ENCODE results near the gene IDH3G.

Gene IDH3G

DNA sequence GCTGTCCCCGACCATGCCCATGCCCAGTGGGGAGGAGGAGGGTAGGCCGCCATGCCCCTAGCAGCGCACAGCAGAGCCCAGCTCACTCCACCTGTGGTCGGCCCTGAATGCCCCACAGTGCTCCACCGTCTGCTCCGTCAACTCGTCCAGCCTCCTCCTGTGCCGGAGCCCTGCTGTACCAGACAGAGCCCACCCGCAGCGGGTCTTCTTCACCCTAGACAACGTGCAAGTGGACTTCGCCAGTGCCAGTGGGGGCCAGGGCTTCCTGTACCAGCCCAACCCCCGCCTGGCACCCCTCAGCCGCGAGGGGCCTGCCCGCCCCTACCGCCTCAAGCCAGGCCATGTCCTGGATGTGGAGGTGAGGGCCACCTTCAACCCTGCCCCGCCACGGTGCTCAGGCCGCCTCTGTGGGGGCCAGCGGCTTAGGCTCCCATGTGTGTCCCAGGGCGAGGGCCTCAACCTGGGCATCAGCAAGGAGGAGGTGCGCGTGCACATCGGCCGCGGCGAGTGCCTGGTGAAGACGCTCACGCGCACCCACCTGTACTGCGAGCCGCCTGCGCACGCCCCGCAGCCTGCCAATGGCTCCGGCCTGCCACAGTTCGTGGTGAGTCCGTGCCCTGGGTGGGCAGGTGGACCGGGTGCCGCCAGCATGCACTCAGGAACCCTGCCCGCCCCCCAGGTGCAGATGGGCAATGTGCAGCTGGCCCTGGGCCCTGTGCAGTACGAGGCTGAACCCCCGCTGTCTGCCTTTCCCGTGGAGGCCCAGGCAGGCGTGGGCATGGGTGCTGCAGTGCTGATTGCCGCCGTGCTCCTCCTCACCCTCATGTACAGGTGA, 20.2 kb downstream of the IDH3G start:
- DNase-seq (ENCODE audit: low read depth in 2 of 2), result no peak

DNA sequence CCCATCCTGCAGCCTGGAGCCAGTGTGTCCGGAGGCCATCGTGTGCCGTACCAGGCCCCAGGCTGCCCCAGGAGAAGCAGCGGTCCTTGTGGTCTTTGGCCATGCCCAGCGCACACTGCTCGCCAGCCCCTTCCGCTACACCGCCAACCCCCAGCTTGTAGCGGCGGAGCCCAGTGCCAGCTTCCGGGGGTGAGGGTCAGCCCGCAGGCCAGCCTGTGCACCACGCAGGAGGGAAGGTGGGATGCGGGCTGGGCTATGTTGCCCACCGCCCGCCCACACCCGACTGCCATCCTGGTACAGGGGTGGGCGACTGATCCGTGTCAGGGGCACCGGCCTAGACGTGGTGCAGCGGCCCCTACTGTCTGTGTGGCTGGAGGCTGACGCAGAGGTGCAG, 21.0 kb downstream of the IDH3G start:
- DNase-seq (ENCODE audit: low read depth in 2 of 2), result no peak

- DNase-seq (ENCODE audit: low read depth in 2 of 2), result no peak
Measured at GRCh38 chrX:153772316-153773217, 21.6 kb downstream of the IDH3G start.

- no peak for DNase-seq (ENCODE audit: low read depth in 2 of 2)
Measured at GRCh38 chrX:153771415-153772315, 22.5 kb downstream of the IDH3G start.

DNA sequence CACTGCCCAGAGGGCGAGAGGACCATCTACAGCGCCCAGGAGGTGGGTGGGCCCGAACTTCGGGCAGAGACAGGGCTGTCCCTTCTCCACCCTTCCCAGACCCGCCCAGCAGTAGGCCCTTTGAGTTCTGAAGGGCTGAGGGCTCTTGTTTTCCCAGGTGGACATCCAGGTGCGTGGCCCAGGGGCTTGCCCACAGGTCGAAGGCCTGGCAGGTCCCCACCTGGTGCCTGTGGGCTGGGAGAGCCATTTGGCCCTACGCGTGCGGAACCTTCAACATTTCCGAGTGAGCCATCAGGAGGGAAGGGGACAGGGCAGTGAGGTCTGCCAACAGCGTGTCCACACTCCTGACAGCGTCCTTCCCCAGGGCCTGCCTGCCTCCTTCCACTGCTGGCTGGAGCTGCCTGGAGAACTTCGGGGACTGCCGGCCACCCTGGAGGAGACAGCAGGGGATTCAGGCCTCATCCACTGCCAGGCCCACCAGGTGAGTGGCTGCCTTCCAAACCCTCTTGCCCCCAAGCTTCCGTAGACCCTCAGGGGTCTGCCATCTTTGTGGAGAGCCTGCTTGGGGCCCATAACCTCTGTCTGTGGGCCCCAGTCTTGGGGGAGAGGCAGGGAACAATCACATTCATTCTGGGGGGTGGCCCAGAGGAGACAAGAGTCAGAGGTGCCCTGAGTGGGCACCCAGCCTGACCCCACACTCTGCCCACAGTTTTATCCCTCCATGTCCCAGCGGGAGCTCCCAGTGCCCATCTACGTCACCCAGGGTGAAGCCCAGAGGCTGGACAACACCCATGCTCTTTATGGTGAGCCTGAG, 23.4 kb downstream of the IDH3G start:
- DNase-seq (ENCODE audit: low read depth in 2 of 2), result no peak

DNA sequence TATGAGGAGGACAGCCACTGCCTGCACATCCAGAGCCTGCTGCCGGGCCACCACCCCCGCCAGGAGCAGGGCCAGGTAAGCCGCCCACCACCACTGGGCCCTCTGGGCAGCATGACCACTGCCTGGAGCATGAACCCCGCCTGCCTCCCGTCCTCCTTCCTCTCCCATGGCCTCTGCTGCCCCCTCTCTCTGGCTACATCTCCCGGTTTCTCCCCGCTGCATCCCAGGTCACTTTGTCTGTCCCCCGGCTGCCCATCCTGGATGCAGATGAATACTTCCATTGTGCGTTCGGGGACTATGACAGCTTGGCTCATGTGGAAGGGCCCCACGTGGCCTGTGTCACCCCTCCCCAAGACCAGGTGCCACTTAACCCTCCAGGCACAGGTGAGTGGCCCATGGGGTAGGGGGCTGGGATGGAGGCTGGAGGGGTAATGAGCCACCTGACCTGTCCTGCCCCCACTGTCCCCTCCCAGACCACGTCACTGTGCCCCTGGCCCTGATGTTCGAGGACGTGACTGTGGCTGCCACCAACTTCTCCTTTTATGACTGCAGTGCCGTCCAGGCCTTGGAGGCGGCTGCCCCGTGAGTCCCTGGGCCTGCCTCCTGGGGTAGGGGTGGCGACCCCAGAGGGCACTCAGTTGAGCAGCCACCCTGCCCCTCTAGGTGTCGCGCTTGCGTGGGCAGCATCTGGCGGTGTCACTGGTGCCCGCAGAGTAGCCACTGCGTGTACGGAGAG, 24.1 kb downstream of the IDH3G start:
- no peak for DNase-seq (ENCODE audit: low read depth in 2 of 2)

GRCh38 chrX:153769158-153769864, 24.9 kb downstream of the IDH3G start:
- DNase-seq (ENCODE audit: low read depth in 2 of 2), result no peak

- no peak for DNase-seq (ENCODE audit: low read depth in 2 of 2)
Measured at GRCh38 chrX:153768311-153769157, 25.6 kb downstream of the IDH3G start.

GRCh38 chrX:153767674-153768055, 26.5 kb downstream of the IDH3G start:
- no peak for DNase-seq (ENCODE audit: low read depth in 2 of 2)

DNA sequence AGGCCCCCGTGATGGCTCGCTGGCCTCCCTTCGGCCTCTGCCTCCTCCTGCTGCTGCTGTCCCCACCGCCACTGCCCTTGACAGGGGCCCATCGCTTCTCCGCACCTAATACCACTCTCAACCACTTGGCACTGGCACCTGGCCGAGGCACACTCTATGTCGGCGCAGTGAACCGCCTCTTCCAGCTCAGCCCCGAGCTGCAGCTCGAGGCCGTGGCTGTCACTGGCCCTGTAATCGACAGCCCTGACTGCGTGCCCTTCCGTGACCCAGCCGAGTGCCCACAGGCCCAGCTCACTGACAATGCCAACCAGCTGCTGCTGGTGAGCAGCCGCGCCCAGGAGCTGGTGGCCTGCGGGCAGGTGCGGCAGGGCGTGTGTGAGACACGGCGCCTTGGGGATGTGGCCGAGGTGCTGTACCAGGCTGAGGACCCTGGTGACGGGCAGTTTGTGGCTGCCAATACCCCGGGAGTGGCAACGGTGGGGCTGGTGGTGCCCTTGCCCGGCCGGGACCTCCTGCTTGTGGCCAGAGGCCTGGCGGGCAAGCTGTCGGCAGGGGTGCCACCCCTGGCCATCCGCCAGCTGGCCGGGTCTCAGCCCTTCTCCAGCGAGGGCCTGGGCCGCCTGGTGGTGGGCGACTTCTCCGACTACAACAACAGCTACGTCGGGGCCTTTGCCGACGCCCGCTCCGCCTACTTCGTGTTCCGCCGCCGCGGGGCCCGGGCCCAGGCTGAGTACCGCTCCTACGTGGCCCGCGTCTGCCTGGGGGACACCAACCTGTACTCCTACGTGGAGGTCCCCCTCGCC, 27.1 kb downstream of the IDH3G start:
- no peak for DNase-seq (ENCODE audit: low read depth in 2 of 2)

GRCh38 chrX:153766098-153766817, 27.9 kb downstream of the IDH3G start:
- peak in 1 of 2 donors; percentile 12 for DNase-seq (ENCODE audit: low read depth in 2 of 2)

GRCh38 chrX:153765138-153766079, 28.8 kb downstream of the IDH3G start:
- no peak for DNase-seq (ENCODE audit: low read depth in 2 of 2)

GRCh38 chrX:153764786-153765137, 29.4 kb downstream of the IDH3G start:
- no peak for DNase-seq (ENCODE audit: low read depth in 2 of 2)

- peak; percentile 50 to 60 for DNase-seq (ENCODE audit: low read depth in 2 of 2)
Measured at GRCh38 chrX:153763989-153764755, 30.0 kb downstream of the IDH3G start, which contains the start of gene PLXNB3. Gene PLXNB3 (plus strand): TSS chrX:153764249. CDS start chrX:153765536, 1,287 bp downstream.

GRCh38 chrX:153763298-153763932, 30.8 kb downstream of the IDH3G start:
- DNase-seq (ENCODE audit: low read depth in 2 of 2), result no peak
